ENCODE measurements around the gene ID2. TPM values are rescaled to one million over a fixed set of nuclear protein-coding genes. Genes with fewer than 3 reads are reported as not detected.

The ID2 gene
- total RNA-seq, 1 donor from 2014 or later: 378 TPM

- TF ChIP-seq CTCF (IDR thresholded peaks at IDR 0.05) (no peak), POLR2A (IDR thresholded peaks at IDR 0.05) (no peak), POLR2AphosphoS5 (IDR thresholded peaks at IDR 0.05; ENCODE audit: insufficient read depth in 1 of 2, low read depth in 1 of 2) (no peak)
- DNase-seq (ENCODE audit: extremely low spot score in 2 of 2): peak in 1 of 2 donors; percentile 19
- Histone ChIP-seq H3K4me1 (peaks cover 45% of the 10 kb centered on the region), H3K36me3 (no peaks in the 10 kb centered on the region), H3K27ac (peak overlapping the region; percentile 95), H3K4me3 (peak overlapping the region; percentile 46 to 63), H3K27me3 (no peaks in the 10 kb centered on the region), H3K9me3 (no peaks in the 10 kb centered on the region)
- intact Hi-C loops (cut with DNase I): loop anchor here (10.0 kb wide), 1 partner anchor 672 kb away; no protein-coding TSS in a partner anchor
Observed at GRCh38 chr2:8676921-8677645, 4.8 kb upstream of the ID2 start.

GRCh38 chr2:8677646-8678592, 3.9 kb upstream of the ID2 start:
- Histone ChIP-seq H3K4me3 (peak overlapping the region; percentile 46 to 63), H3K36me3 (no peaks in the 10 kb centered on the region), H3K9me3 (no peaks in the 10 kb centered on the region), H3K4me1 (peaks cover 45% of the 10 kb centered on the region), H3K27me3 (no peaks in the 10 kb centered on the region), H3K27ac (peak overlapping the region; percentile 95)
- peak in 1 of 2 donors; percentile 55 for DNase-seq (ENCODE audit: extremely low spot score in 2 of 2)
- intact Hi-C loops (cut with DNase I): loop anchor here (10.0 kb wide), 1 partner anchor 673 kb away; no protein-coding TSS in a partner anchor
- TF ChIP-seq POLR2A (IDR thresholded peaks at IDR 0.05): no peak
- no peak for TF ChIP-seq CTCF (IDR thresholded peaks at IDR 0.05)
- TF ChIP-seq POLR2AphosphoS5 (IDR thresholded peaks at IDR 0.05; ENCODE audit: insufficient read depth in 1 of 2, low read depth in 1 of 2): no peak

GRCh38 chr2:8678731-8679566, 2.9 kb upstream of the ID2 start:
- peak in 1 of 2 donors; percentile 65 for TF ChIP-seq POLR2AphosphoS5 (IDR thresholded peaks at IDR 0.05; ENCODE audit: insufficient read depth in 1 of 2, low read depth in 1 of 2)
- no peak for TF ChIP-seq CTCF (IDR thresholded peaks at IDR 0.05)
- peak in 1 of 2 donors; percentile 34 for TF ChIP-seq POLR2A (IDR thresholded peaks at IDR 0.05)
- H3K4me3 ChIP-seq: peak overlapping the region; percentile 46 to 63
- H3K36me3 ChIP-seq: no peaks in the 10 kb centered on the region
- peak overlapping the region; percentile 95 for H3K27ac ChIP-seq
- peak; percentile 93 to 94 for DNase-seq (ENCODE audit: extremely low spot score in 2 of 2)
- H3K4me1 ChIP-seq: peaks cover 52% of the 10 kb centered on the region
- no peaks in the 10 kb centered on the region for H3K9me3 ChIP-seq
- no peaks in the 10 kb centered on the region for H3K27me3 ChIP-seq
- intact Hi-C loops (cut with DNase I): loop anchor here (10.0 kb wide), 1 partner anchor 674 kb away; no protein-coding TSS in a partner anchor

GRCh38 chr2:8679567-8679826, 2.4 kb upstream of the ID2 start:
- H3K27ac ChIP-seq: peak overlapping the region; percentile 95
- H3K27me3 ChIP-seq: no peaks in the 10 kb centered on the region
- TF ChIP-seq POLR2AphosphoS5 (IDR thresholded peaks at IDR 0.05; ENCODE audit: insufficient read depth in 1 of 2, low read depth in 1 of 2): no peak
- TF ChIP-seq CTCF (IDR thresholded peaks at IDR 0.05): no peak
- no peak for TF ChIP-seq POLR2A (IDR thresholded peaks at IDR 0.05)
- peaks cover 52% of the 10 kb centered on the region for H3K4me1 ChIP-seq
- peak overlapping the region; percentile 46 to 63 for H3K4me3 ChIP-seq
- no peak for DNase-seq (ENCODE audit: extremely low spot score in 2 of 2)
- no peaks in the 10 kb centered on the region for H3K36me3 ChIP-seq
- no peaks in the 10 kb centered on the region for H3K9me3 ChIP-seq
- intact Hi-C loops (cut with DNase I): loop anchor here (10.0 kb wide), 1 partner anchor 675 kb away; no protein-coding TSS in a partner anchor
